Stomach (tissue), 4 donors: Measurements from ENCODE around the gene NRIP3.

ENCODE experiments used
- EP300 ChIP-seq: sonication (generic); formaldehyde crosslinking; IDR thresholded peaks from one replicate; pipeline ENCODE4 v1.6.1; 2017; ENCODE audit warnings: antibody characterized with exemption
- POLR2A ChIP-seq, 4 donors: fragments of 450-650 bp; IDR thresholded peaks; one replicate each; pipeline ENCODE4 v1.6.1; 2016; ENCODE audit warnings: antibody characterized with exemption in 4 of 4, control low read depth in 2 of 4, mild to moderate bottlenecking in 1 of 4, moderate library complexity in 1 of 4
- POLR2AphosphoS5 ChIP-seq, 3 donors: sonication (generic); formaldehyde crosslinking; IDR thresholded peaks; one replicate each; pipeline ENCODE4 v1.6.1; 2016; ENCODE audit warnings: antibody characterized with exemption in 3 of 3
- TF ChIP-seq, protein P1 (sequence below), 7 experiments: fragments of 450-650 bp in 4 of 7; fragments of 200-600 bp in 3 of 7; sonication (generic) in 3 of 7; IDR thresholded peaks; one replicate each; pipeline ENCODE4 v1.5.1; 2016 to 2019; ENCODE audit warnings: antibody characterized with exemption in 7 of 7, control low read depth in 2 of 7, mild to moderate bottlenecking in 1 of 7

DNA sequence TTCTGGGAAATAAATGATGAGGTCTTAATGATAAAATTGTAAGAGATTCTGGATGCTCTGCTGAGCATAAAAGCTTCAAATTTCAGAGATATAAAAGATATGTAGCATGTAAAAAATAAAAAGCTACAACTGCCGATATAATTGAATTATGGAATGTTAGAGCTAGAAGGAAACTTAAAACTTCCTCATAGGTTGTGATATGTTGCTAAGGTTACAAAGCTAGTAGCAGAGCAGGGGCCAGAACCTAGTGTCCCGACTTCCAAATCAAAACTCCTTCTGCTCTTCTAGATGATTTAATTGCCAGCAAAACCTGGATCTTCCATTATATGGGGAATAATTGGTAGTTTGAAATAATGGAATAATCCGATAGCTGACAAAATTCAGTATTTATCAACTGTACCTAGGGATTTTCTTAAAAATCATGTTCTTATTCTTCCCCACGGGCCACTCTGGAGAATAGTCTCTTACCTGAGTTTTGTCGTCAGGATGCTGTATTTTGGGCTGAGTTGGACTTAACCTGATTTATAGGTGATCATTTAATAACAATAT, 61.2 kb downstream of the NRIP3 start, which contains the start of gene ASCL3:
- no peak for TF ChIP-seq EP300
- TF ChIP-seq, protein P1, sequence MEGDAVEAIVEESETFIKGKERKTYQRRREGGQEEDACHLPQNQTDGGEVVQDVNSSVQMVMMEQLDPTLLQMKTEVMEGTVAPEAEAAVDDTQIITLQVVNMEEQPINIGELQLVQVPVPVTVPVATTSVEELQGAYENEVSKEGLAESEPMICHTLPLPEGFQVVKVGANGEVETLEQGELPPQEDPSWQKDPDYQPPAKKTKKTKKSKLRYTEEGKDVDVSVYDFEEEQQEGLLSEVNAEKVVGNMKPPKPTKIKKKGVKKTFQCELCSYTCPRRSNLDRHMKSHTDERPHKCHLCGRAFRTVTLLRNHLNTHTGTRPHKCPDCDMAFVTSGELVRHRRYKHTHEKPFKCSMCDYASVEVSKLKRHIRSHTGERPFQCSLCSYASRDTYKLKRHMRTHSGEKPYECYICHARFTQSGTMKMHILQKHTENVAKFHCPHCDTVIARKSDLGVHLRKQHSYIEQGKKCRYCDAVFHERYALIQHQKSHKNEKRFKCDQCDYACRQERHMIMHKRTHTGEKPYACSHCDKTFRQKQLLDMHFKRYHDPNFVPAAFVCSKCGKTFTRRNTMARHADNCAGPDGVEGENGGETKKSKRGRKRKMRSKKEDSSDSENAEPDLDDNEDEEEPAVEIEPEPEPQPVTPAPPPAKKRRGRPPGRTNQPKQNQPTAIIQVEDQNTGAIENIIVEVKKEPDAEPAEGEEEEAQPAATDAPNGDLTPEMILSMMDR (IDR thresholded peaks at IDR 0.05), result no peak
- TF ChIP-seq POLR2A (IDR thresholded peaks at IDR 0.05), result no peak
- TF ChIP-seq POLR2AphosphoS5 (IDR thresholded peaks at IDR 0.05), result no peak
